Activated CD8-positive, alpha-beta T cell treated with anti-CD3 and anti-CD28 coated beads for 36 hours (primary cell): ENCODE measurements around the gene SLC1A7. TPM values are rescaled to one million over a fixed set of nuclear protein-coding genes. Genes with fewer than 3 reads are reported as not detected.

Experiments
- ATAC-seq: fragments of 200-7000 bp; cut with Tn5 transposase; one replicate; pipeline ENCODE4 v1.10.0; 2021; ENCODE audit warnings: mild to moderate bottlenecking, moderate library complexity
- CTCF ChIA-PET: fragments of 350-600 bp; sonication (Branson Sonifier 250); formaldehyde crosslinking; loops from one replicate; lab custom pipeline; 2021; ENCODE audit warnings: antibody characterized with exemption; lab: Charles Lee
- POLR2A ChIA-PET: fragments of 350-600 bp; sonication (Branson Sonifier 250); formaldehyde crosslinking; loops from one replicate; lab custom pipeline; 2021; ENCODE audit warnings: antibody characterized with exemption; lab: Charles Lee
- DNase-seq: peaks from one replicate; pipeline ENCODE4 v3.0.0-alpha.2; 2020
- H3K27ac Mint-ChIP-seq: one replicate; pipeline ENCODE4 v1.8.0; 2021; ENCODE audit warnings: mild to moderate bottlenecking, mixed read lengths
- H3K27me3 Mint-ChIP-seq: one replicate; pipeline ENCODE4 v1.8.0; 2021; ENCODE audit warnings: mixed read lengths
- H3K36me3 Mint-ChIP-seq: one replicate; pipeline ENCODE4 v1.8.0; 2021; ENCODE audit warnings: low read depth, mixed read lengths
- H3K4me1 Mint-ChIP-seq: one replicate; pipeline ENCODE4 v1.8.0; 2021; ENCODE audit warnings: low read depth, mixed read lengths
- H3K4me3 Mint-ChIP-seq: one replicate; pipeline ENCODE4 v1.8.0; 2021; ENCODE audit warnings: mild to moderate bottlenecking, moderate library complexity, mixed read lengths
- H3K9me3 Mint-ChIP-seq: one replicate; pipeline ENCODE4 v1.8.0; 2021; ENCODE audit warnings: mixed read lengths
- intact Hi-C: fragments of 100-400 bp; cut with micrococcal nuclease; formaldehyde crosslinking; loops from one replicate; pipeline ENCODE4 v1.10.0; 2022
- total RNA-seq, 2 experiments: library from RNA; stranded (reverse); gene quantifications; one replicate each; pipeline ENCODE4 v1.2.3, GENCODE V29; 2021
- TF ChIP-seq, protein P1 (sequence below): fragments of 200-600 bp; IDR thresholded peaks from one replicate; pipeline ENCODE4 v1.8.0; 2022; ENCODE audit warnings: antibody characterized with exemption, mild to moderate bottlenecking

Gene SLC1A7
- total RNA-seq, 2 experiments from 2014 or later, result not detected

DNA sequence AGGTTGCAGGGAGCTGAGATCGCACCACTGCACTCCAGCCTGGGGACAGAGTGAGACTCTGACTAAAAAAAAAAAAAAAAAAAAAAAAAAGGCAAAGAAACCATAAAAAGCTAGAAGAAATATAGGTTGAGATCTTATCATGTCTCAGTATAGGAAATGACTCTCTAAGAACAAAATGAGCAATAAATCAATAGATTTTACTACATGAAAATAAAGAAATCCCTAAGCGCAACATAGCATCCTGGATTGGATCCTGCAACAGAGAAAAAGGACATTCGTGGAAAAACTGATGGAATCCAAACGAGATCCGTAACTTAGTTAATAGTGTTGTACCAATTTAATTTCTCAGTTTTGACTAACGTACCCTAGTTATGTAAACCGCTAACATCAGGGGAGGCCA is 35.3 kb downstream of the SLC1A7 start:
- Mint-ChIP-seq H3K27ac (no peak overlapping the region), H3K36me3 (no peaks in the 10 kb centered on the region), H3K4me3 (no peak overlapping the region), H3K27me3 (no peaks in the 10 kb centered on the region), H3K9me3 (no peaks in the 10 kb centered on the region), H3K4me1 (peaks cover 15% of the 10 kb centered on the region)
- ChIA-PET POLR2A (no interaction called here), CTCF (interaction anchor here (0.7 to 1.1 kb wide), 2 partner anchors 18 to 76 kb away, joined by 3 to 5 read pairs; no protein-coding TSS in a partner anchor)
- TF ChIP-seq, protein P1, sequence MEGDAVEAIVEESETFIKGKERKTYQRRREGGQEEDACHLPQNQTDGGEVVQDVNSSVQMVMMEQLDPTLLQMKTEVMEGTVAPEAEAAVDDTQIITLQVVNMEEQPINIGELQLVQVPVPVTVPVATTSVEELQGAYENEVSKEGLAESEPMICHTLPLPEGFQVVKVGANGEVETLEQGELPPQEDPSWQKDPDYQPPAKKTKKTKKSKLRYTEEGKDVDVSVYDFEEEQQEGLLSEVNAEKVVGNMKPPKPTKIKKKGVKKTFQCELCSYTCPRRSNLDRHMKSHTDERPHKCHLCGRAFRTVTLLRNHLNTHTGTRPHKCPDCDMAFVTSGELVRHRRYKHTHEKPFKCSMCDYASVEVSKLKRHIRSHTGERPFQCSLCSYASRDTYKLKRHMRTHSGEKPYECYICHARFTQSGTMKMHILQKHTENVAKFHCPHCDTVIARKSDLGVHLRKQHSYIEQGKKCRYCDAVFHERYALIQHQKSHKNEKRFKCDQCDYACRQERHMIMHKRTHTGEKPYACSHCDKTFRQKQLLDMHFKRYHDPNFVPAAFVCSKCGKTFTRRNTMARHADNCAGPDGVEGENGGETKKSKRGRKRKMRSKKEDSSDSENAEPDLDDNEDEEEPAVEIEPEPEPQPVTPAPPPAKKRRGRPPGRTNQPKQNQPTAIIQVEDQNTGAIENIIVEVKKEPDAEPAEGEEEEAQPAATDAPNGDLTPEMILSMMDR, result no peak
- no peak for DNase-seq
- no peak for ATAC-seq
- intact Hi-C loops, result no loop called here

- Mint-ChIP-seq H3K27ac (no peak overlapping the region), H3K27me3 (no peaks in the 10 kb centered on the region), H3K36me3 (no peaks in the 10 kb centered on the region), H3K4me3 (no peak overlapping the region), H3K9me3 (no peaks in the 10 kb centered on the region), H3K4me1 (peaks cover 10% of the 10 kb centered on the region)
- intact Hi-C loops, result no loop called here
- ChIA-PET CTCF (no interaction called here), POLR2A (no interaction called here)
- TF ChIP-seq, protein P1, result no peak
- DNase-seq (no peak), ATAC-seq (no peak)
These were observed 38.0 kb downstream of the SLC1A7 start for GRCh38 chr1:53104289-53104913.

GRCh38 chr1:53094533-53094919 is 47.9 kb downstream of the SLC1A7 start:
- POLR2A ChIA-PET, result no interaction called here
- Mint-ChIP-seq H3K4me1 (no peaks in the 10 kb centered on the region), H3K4me3 (no peak overlapping the region), H3K36me3 (no peaks in the 10 kb centered on the region), H3K27me3 (no peaks in the 10 kb centered on the region), H3K27ac (no peak overlapping the region), H3K9me3 (no peaks in the 10 kb centered on the region)
- CTCF ChIA-PET, result interaction anchor here (0.9 kb wide), 1 partner anchor 86 kb away, joined by 3 read pairs; no protein-coding TSS in a partner anchor
- intact Hi-C loops, result no loop called here
- TF ChIP-seq, protein P1, result no peak
- no peak for ATAC-seq
- no peak for DNase-seq

GRCh38 chr1:53093778-53094532 is 48.5 kb downstream of the SLC1A7 start:
- no peaks in the 10 kb centered on the region for H3K4me1 Mint-ChIP-seq
- TF ChIP-seq, protein P1, result no peak
- CTCF ChIA-PET, result interaction anchor here (0.9 kb wide), 1 partner anchor 87 kb away, joined by 3 read pairs; no protein-coding TSS in a partner anchor
- no peaks in the 10 kb centered on the region for H3K27me3 Mint-ChIP-seq
- H3K27ac Mint-ChIP-seq, result no peak overlapping the region
- DNase-seq (no peak), ATAC-seq (no peak)
- intact Hi-C loops, result no loop called here
- H3K9me3 Mint-ChIP-seq, result no peaks in the 10 kb centered on the region
- H3K36me3 Mint-ChIP-seq, result no peaks in the 10 kb centered on the region
- POLR2A ChIA-PET, result no interaction called here
- no peak overlapping the region for H3K4me3 Mint-ChIP-seq

DNA sequence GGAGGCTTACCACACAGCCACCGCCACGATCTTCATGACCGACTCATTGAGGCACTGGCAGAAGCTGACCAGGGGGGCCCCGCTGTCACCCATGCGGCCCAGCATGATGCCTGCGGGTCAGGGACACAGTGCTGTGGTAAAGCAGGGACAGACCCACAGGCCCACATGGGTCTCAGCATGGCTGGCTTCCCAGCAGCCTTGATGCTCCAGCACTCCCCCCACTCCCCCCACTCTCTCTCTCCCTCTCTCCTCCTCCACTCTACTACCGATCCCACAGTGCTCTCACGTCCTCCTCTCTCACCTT is 49.0 kb downstream of the SLC1A7 start:
- H3K4me3 Mint-ChIP-seq, result no peak overlapping the region

More for the DNA sequence above, 49.0 kb downstream of the SLC1A7 start:
- Mint-ChIP-seq H3K4me1 (no peaks in the 10 kb centered on the region), H3K36me3 (no peaks in the 10 kb centered on the region), H3K27ac (no peak overlapping the region), H3K27me3 (no peaks in the 10 kb centered on the region), H3K9me3 (no peaks in the 10 kb centered on the region)
- DNase-seq (no peak), ATAC-seq (no peak)
- intact Hi-C loops, result no loop called here
- CTCF ChIA-PET, result interaction anchor here (0.9 kb wide), 1 partner anchor 87 kb away, joined by 3 read pairs; no protein-coding TSS in a partner anchor
- POLR2A ChIA-PET, result no interaction called here
- TF ChIP-seq, protein P1, result no peak
